Measurements from ENCODE around the gene BCS1L.

- TF ChIP-seq POLR2A (IDR thresholded peaks at IDR 0.05) (no peak), CTCF (IDR thresholded peaks at IDR 0.05) (no peak)
Measured at GRCh38 chr2:218648787-218649100, 10.7 kb upstream of the BCS1L start.

All from adrenal gland (tissue), 5 donors.